ENCODE measurements around the gene KCNN3.
A peak's percentile ranks its signal among the peaks of the same experiment; 100 is the strongest.

- TF ChIP-seq POLR2A (IDR thresholded peaks at IDR 0.05) (no peak), CTCF (IDR thresholded peaks at IDR 0.05) (peak; percentile 37 to 76)
Measured at GRCh38 chr1:154760469-154760933, 109.6 kb downstream of the KCNN3 start.
